HepG2 (cell line): ENCODE measurements around the gene AQP7. TPM values are rescaled to one million over a fixed set of nuclear protein-coding genes. Genes with fewer than 3 reads are reported as not detected.

Experiments used
- CENPBD1 ChIP-seq: sonication (generic); formaldehyde crosslinking; IDR thresholded peaks from 2 replicates; pipeline ENCODE4 v1.8.0; 2022; ENCODE audit warnings: missing genetic modification reagents, low read depth, mild to moderate bottlenecking, borderline replicate concordance
- FLYWCH1 ChIP-seq: sonication (generic); formaldehyde crosslinking; IDR thresholded peaks from 2 replicates; pipeline ENCODE4 v1.8.1; 2023; ENCODE audit warnings: mild to moderate bottlenecking, missing genetic modification reagents
- FOXA1 ChIP-seq, 2 experiments: fragments of 450-650 bp in 1 of 2; sonication (generic) in 1 of 2; formaldehyde crosslinking in 1 of 2; IDR thresholded peaks; 2 replicates each; pipeline versions ENCODE4 v1.4.0 to v1.6.1; 2016 to 2020; ENCODE audit warnings: missing genetic modification reagents in 1 of 2
- FOXA3 ChIP-seq: IDR thresholded peaks from 2 replicates; pipeline ENCODE4 v1.6.1; 2016; ENCODE audit warnings: missing genetic modification reagents, missing compliant biosample characterization
- GFI1 ChIP-seq: sonication (generic); formaldehyde crosslinking; IDR thresholded peaks from 2 replicates; pipeline ENCODE4 v1.5.0; 2020; ENCODE audit warnings: missing genetic modification reagents, mild to moderate bottlenecking, borderline replicate concordance
- MED1 ChIP-seq: sonication (generic); formaldehyde crosslinking; IDR thresholded peaks from 2 replicates; pipeline ENCODE4 v1.4.0; 2020; ENCODE audit warnings: missing genetic modification reagents
- RARA ChIP-seq: IDR thresholded peaks from 2 replicates; pipeline ENCODE4 v1.6.1; 2016; ENCODE audit warnings: missing genetic modification reagents, missing compliant biosample characterization
- SALL1 ChIP-seq: sonication (generic); formaldehyde crosslinking; IDR thresholded peaks from 2 replicates; pipeline ENCODE4 v1.8.0; 2022; ENCODE audit warnings: mild to moderate bottlenecking, missing genetic modification reagents
- SMYD3 ChIP-seq: sonication (generic); formaldehyde crosslinking; IDR thresholded peaks from 2 replicates; pipeline ENCODE4 v1.8.1; 2023; ENCODE audit warnings: mild to moderate bottlenecking, missing genetic modification reagents
- TBP ChIP-seq: sonication (generic); formaldehyde crosslinking; IDR thresholded peaks from 2 replicates; pipeline ENCODE4 v1.5.0; 2020; ENCODE audit warnings: missing genetic modification reagents
- ZMAT3 ChIP-seq: sonication (generic); formaldehyde crosslinking; conservative IDR thresholded peaks from 2 replicates; pipeline ENCODE4 v1.7.0; 2021; ENCODE audit warnings: missing genetic modification reagents
- ZNF33A ChIP-seq: sonication (generic); formaldehyde crosslinking; IDR thresholded peaks from 2 replicates; pipeline ENCODE4 v1.5.1; 2020; ENCODE audit warnings: missing genetic modification reagents, mild to moderate bottlenecking, moderate library complexity, borderline replicate concordance
- ZNF512B ChIP-seq: sonication (generic); formaldehyde crosslinking; IDR thresholded peaks from 2 replicates; pipeline ENCODE4 v1.5.1; 2020; ENCODE audit warnings: missing genetic modification reagents, mild to moderate bottlenecking, borderline replicate concordance
- ZNF709 ChIP-seq: sonication (generic); formaldehyde crosslinking; IDR thresholded peaks from 2 replicates; pipeline ENCODE4 v1.5.0; 2020; ENCODE audit warnings: mild to moderate bottlenecking, missing genetic modification reagents
- ZNF761 ChIP-seq: sonication (generic); formaldehyde crosslinking; conservative IDR thresholded peaks from 2 replicates; pipeline ENCODE4 v1.4.0; 2020; ENCODE audit warnings: mild to moderate bottlenecking, missing genetic modification reagents
- ZSCAN25 ChIP-seq: sonication (generic); formaldehyde crosslinking; IDR thresholded peaks from 2 replicates; pipeline ENCODE4 v1.8.0; 2022; ENCODE audit warnings: mild to moderate bottlenecking, missing genetic modification reagents
- polyA plus RNA-seq, 8 experiments: library from polyadenylated mRNA; depleted of rRNA in 3 of 8; stranded (reverse) in 7 of 8; unstranded in 1 of 8; fragments of >200 nt; fragmentation: Illumina TruSeq in 4 of 8; extraction: Trizol in 4 of 8; gene quantifications; 2 replicates each; pipeline versions ENCODE4 v1.2.1 to v1.2.3, GENCODE V29; 2011 to 2016; ENCODE audit warnings: low read depth in 4 of 8, missing spikeins in 1 of 8, mixed read lengths in 1 of 8; ENCODE audit not compliant: insufficient read depth in 1 of 8
- total RNA-seq, 5 experiments: library from RNA; depleted of rRNA; stranded (reverse); fragments of >200 nt; fragmentation: Illumina TruSeq; extraction: Trizol; gene quantifications; 2 replicates each; pipeline ENCODE4 v1.2.3, GENCODE V29; 2016; ENCODE audit warnings: low read depth in 1 of 5
- TF ChIP-seq, protein P1 (sequence below): sonication (generic); formaldehyde crosslinking; IDR thresholded peaks from 2 replicates; pipeline ENCODE4 v1.4.0; 2020; ENCODE audit warnings: missing genetic modification reagents, low read depth, mild to moderate bottlenecking, borderline replicate concordance
- TF ChIP-seq, protein P2 (sequence below): sonication (generic); formaldehyde crosslinking; IDR thresholded peaks from 2 replicates; pipeline ENCODE4 v1.4.0; 2020; ENCODE audit warnings: missing genetic modification reagents
- TF ChIP-seq, protein P3 (sequence below): sonication (generic); formaldehyde crosslinking; IDR thresholded peaks from 2 replicates; pipeline ENCODE4 v1.5.0; 2020; ENCODE audit warnings: mild to moderate bottlenecking, missing genetic modification reagents

Gene AQP7
- total and polyA plus RNA-seq, 2 of the 13 experiments (the other 11 are each of a cell fraction or from before 2014, with no cell fraction given), result 1.9 to 2.1 TPM

GRCh38 chr9:33415501-33416038 lies 13.2 kb upstream of the AQP7 start (continued):
- TF ChIP-seq, protein P1, sequence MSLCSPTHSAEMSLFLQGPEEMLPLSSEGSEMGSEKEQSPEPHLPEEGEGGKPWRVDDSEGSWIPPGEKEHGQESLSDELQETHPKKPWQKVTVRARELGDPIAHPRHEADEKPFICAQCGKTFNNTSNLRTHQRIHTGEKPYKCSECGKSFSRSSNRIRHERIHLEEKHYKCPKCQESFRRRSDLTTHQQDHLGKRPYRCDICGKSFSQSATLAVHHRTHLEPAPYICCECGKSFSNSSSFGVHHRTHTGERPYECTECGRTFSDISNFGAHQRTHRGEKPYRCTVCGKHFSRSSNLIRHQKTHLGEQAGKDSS, result peak; percentile 83; the same call in 1 of the 2 replicates
- no peak for TF ChIP-seq ZNF709
- peak; percentile 97 for TF ChIP-seq RARA (CRISPR knock-in tag)
- peak; percentile 69; the same call in 1 of the 2 replicates for TF ChIP-seq ZMAT3 (CRISPR knock-in tag)
- 0 out of 2 replicates have a peak, but pooled peaks have one; percentile 48 for TF ChIP-seq SMYD3 (CRISPR knock-in tag)
- TF ChIP-seq MED1, result peak; percentile 97
- peak; percentile 66; the same call in 1 of the 2 replicates for TF ChIP-seq ZNF761 (CRISPR knock-in tag)
- TF ChIP-seq, protein P2, sequence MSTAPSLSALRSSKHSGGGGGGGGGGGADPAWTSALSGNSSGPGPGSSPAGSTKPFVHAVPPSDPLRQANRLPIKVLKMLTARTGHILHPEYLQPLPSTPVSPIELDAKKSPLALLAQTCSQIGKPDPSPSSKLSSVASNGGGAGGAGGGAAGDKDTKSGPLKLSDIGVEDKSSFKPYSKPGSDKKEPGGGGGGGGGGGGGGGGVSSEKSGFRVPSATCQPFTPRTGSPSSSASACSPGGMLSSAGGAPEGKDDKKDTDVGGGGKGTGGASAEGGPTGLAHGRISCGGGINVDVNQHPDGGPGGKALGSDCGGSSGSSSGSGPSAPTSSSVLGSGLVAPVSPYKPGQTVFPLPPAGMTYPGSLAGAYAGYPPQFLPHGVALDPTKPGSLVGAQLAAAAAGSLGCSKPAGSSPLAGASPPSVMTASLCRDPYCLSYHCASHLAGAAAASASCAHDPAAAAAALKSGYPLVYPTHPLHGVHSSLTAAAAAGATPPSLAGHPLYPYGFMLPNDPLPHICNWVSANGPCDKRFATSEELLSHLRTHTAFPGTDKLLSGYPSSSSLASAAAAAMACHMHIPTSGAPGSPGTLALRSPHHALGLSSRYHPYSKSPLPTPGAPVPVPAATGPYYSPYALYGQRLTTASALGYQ (CRISPR knock-in tag), result peak; percentile 100
- TF ChIP-seq CENPBD1 (CRISPR knock-in tag), result 0 out of 2 replicates have a peak, but pooled peaks have one; percentile 89
- TF ChIP-seq ZNF33A (CRISPR knock-in tag), result no peak; the same call in 1 of the 2 replicates
- no peak for TF ChIP-seq TBP
- TF ChIP-seq ZSCAN25 (CRISPR knock-in tag), result peak; percentile 94
- peak; percentile 99 for TF ChIP-seq FOXA3 (CRISPR knock-in tag)
- TF ChIP-seq FLYWCH1 (CRISPR knock-in tag), result no peak
- peak; percentile 95 for TF ChIP-seq FOXA1 (IDR thresholded peaks at IDR 0.05)
- peak; percentile 100 for TF ChIP-seq FOXA1 (CRISPR knock-in tag; IDR thresholded peaks at IDR 0.05)
- TF ChIP-seq, protein P3, sequence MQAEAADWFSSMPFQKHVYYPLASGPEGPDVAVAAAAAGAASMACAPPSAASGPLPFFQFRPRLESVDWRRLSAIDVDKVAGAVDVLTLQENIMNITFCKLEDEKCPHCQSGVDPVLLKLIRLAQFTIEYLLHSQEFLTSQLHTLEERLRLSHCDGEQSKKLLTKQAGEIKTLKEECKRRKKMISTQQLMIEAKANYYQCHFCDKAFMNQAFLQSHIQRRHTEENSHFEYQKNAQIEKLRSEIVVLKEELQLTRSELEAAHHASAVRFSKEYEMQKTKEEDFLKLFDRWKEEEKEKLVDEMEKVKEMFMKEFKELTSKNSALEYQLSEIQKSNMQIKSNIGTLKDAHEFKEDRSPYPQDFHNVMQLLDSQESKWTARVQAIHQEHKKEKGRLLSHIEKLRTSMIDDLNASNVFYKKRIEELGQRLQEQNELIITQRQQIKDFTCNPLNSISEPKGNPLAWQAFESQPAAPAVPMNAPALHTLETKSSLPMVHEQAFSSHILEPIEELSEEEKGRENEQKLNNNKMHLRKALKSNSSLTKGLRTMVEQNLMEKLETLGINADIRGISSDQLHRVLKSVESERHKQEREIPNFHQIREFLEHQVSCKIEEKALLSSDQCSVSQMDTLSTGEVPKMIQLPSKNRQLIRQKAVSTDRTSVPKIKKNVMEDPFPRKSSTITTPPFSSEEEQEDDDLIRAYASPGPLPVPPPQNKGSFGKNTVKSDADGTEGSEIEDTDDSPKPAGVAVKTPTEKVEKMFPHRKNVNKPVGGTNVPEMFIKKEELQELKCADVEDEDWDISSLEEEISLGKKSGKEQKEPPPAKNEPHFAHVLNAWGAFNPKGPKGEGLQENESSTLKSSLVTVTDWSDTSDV (CRISPR knock-in tag), result no peak; the same call in 1 of the 2 replicates
- TF ChIP-seq SALL1 (CRISPR knock-in tag), result peak; percentile 99
- peak; percentile 99 for TF ChIP-seq GFI1 (CRISPR knock-in tag)
- TF ChIP-seq ZNF512B (CRISPR knock-in tag), result peak; percentile 66; the same call in 1 of the 2 replicates
